SK-N-SH treated with all-trans-retinoic acid at 6 μM for 48 hours (cell line): Measurements from ENCODE around the gene CSNK1D.

Experiments used
- OSR1 ChIP-seq: fragments of 250-450 bp; sonication (Bioruptor Pico); IDR thresholded peaks from 2 replicates; pipeline ENCODE4 v1.8.0; 2022; ENCODE audit warnings: moderate library complexity, mild to moderate bottlenecking, inconsistent platforms
- TCF4 ChIP-seq: fragments of 250-450 bp; sonication (Bioruptor Pico); IDR thresholded peaks from 2 replicates; pipeline ENCODE4 v1.8.0; 2021; ENCODE audit warnings: mild to moderate bottlenecking, moderate library complexity, borderline replicate concordance
- ZC3H10 ChIP-seq: fragments of 250-450 bp; sonication (Bioruptor Pico); IDR thresholded peaks from 2 replicates; pipeline ENCODE4 v1.5.1; 2021; ENCODE audit warnings: mild to moderate bottlenecking, moderate library complexity
- ZFP3 ChIP-seq: fragments of 250-450 bp; sonication (Bioruptor Pico); IDR thresholded peaks from 2 replicates; pipeline ENCODE4 v1.5.0; 2020; ENCODE audit warnings: mild to moderate bottlenecking, moderate library complexity
- ZNF70 ChIP-seq: fragments of 450-650 bp; formaldehyde crosslinking; IDR thresholded peaks from 2 replicates; pipeline ENCODE4 v1.5.0; 2020; ENCODE audit warnings: mild to moderate bottlenecking, moderate library complexity
- ZNF8 ChIP-seq: fragments of 450-650 bp; formaldehyde crosslinking; IDR thresholded peaks from 2 replicates; pipeline ENCODE4 v1.5.0; 2020; ENCODE audit warnings: mild to moderate bottlenecking, moderate library complexity
- TF ChIP-seq, protein P1 (sequence below): fragments of 250-450 bp; sonication (Bioruptor Pico); IDR thresholded peaks from 2 replicates; pipeline ENCODE4 v1.5.1; 2020; ENCODE audit warnings: low read depth, mild to moderate bottlenecking, moderate library complexity
- TF ChIP-seq, protein P2 (sequence below): fragments of 250-450 bp; sonication (Bioruptor Pico); IDR thresholded peaks from 2 replicates; pipeline ENCODE4 v1.8.0; 2020; ENCODE audit warnings: mild to moderate bottlenecking, moderate library complexity, borderline replicate concordance

DNA sequence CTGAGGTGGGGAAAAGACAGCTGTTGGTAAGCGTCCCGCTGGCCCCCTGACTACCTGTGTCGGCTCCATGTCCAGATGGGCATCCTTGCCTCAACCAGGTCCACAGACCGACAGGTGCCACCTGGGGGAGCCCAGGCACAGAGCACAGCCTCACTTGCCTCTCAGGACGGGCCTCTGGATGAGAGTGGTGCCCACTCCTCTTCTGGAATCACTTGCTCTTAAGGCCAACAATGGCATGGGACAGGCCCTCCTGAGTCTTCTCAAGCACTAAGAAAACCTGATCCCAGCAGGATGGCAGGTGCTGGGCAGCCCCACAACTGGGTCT, 27.5 kb downstream of the CSNK1D start:
- no peak for TF ChIP-seq OSR1 (CRISPR knock-in tag)
- TF ChIP-seq ZNF8 (CRISPR knock-in tag), result no peak
- TF ChIP-seq ZFP3 (CRISPR knock-in tag), result no peak
- no peak for TF ChIP-seq TCF4 (CRISPR knock-in tag)
- TF ChIP-seq, protein P1, sequence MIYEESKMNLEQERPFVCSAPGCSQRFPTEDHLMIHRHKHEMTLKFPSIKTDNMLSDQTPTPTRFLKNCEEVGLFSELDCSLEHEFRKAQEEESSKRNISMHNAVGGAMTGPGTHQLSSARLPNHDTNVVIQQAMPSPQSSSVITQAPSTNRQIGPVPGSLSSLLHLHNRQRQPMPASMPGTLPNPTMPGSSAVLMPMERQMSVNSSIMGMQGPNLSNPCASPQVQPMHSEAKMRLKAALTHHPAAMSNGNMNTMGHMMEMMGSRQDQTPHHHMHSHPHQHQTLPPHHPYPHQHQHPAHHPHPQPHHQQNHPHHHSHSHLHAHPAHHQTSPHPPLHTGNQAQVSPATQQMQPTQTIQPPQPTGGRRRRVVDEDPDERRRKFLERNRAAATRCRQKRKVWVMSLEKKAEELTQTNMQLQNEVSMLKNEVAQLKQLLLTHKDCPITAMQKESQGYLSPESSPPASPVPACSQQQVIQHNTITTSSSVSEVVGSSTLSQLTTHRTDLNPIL (CRISPR knock-in tag), result no peak
- no peak for TF ChIP-seq ZC3H10 (CRISPR knock-in tag)
- TF ChIP-seq, protein P2, sequence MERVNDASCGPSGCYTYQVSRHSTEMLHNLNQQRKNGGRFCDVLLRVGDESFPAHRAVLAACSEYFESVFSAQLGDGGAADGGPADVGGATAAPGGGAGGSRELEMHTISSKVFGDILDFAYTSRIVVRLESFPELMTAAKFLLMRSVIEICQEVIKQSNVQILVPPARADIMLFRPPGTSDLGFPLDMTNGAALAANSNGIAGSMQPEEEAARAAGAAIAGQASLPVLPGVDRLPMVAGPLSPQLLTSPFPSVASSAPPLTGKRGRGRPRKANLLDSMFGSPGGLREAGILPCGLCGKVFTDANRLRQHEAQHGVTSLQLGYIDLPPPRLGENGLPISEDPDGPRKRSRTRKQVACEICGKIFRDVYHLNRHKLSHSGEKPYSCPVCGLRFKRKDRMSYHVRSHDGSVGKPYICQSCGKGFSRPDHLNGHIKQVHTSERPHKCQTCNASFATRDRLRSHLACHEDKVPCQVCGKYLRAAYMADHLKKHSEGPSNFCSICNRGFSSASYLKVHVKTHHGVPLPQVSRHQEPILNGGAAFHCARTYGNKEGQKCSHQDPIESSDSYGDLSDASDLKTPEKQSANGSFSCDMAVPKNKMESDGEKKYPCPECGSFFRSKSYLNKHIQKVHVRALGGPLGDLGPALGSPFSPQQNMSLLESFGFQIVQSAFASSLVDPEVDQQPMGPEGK (CRISPR knock-in tag), result no peak
- TF ChIP-seq ZNF70 (CRISPR knock-in tag), result no peak
